ENCODE data around the gene CATSPERZ. TPM values are rescaled to one million over a fixed set of nuclear protein-coding genes. Genes with fewer than 3 reads are reported as not detected.

CATSPERZ gene
- total and polyA plus RNA-seq, 8 donors, result 0.18 to 11.3 (median 3.5) TPM; not detected in 4

- intact Hi-C loops (cut with DNase I; ENCODE audit: low total_unique reads), result no loop called here
Measured at GRCh38 chr11:64344787-64345186, 44.6 kb downstream of the CATSPERZ start.

GRCh38 chr11:64347193-64347867 lies 47.2 kb downstream of the CATSPERZ start:
- intact Hi-C loops (cut with DNase I; ENCODE audit: low total_unique reads), result no loop called here
- peaks cover 7 to 31% (median 21%) of the 10 kb centered on the region in 4 donors for H3K4me1 ChIP-seq
- no peak overlapping the region for H3K4me3 ChIP-seq
- H3K27ac ChIP-seq, result no peak overlapping the region
- TF ChIP-seq POLR2AphosphoS5 (IDR thresholded peaks at IDR 0.05) (no peak), EP300 (IDR thresholded peaks at IDR 0.05) (no peak), CTCF (IDR thresholded peaks at IDR 0.05) (no peak), POLR2A (IDR thresholded peaks at IDR 0.05) (no peak)
- H3K36me3 ChIP-seq, result peaks cover 0 to 22% (median 0%) of the 10 kb centered on the region in 4 donors
- H3K9me3 ChIP-seq, result no peaks in the 10 kb centered on the region
- 82 to 91% (median 89%) methylated on average over 12 of the region's 12 CpGs for WGBS, 5 donors
- no peak for DNase-seq
- H3K27me3 ChIP-seq, result no peaks in the 10 kb centered on the region

More at GRCh38 chr11:64344787-64345186, 44.6 kb downstream of the CATSPERZ start:
- Histone ChIP-seq H3K27me3 (no peaks in the 10 kb centered on the region), H3K9me3 (no peaks in the 10 kb centered on the region), H3K36me3 (peaks cover 0 to 20% (median 0%) of the 10 kb centered on the region in 4 donors), H3K27ac (no peak overlapping the region), H3K4me3 (no peak overlapping the region), H3K4me1 (peaks cover 13 to 50% (median 38%) of the 10 kb centered on the region in 4 donors)
- DNase-seq, result no peak
- no peak for TF ChIP-seq CTCF (IDR thresholded peaks at IDR 0.05)
- no peak for TF ChIP-seq EP300 (IDR thresholded peaks at IDR 0.05)
- no peak for TF ChIP-seq POLR2A (IDR thresholded peaks at IDR 0.05)
- no peak for TF ChIP-seq POLR2AphosphoS5 (IDR thresholded peaks at IDR 0.05)
- WGBS, 5 donors, result 93 to 97% (median 96%) methylated on average over 25 to 28 of the region's 28 CpGs

GRCh38 chr11:64348383-64349024 lies 48.3 kb downstream of the CATSPERZ start:
- Histone ChIP-seq H3K27me3 (no peaks in the 10 kb centered on the region), H3K36me3 (peaks cover 0 to 25% (median 0%) of the 10 kb centered on the region in 4 donors), H3K27ac (peak overlapping the region in 2 of 5 donors; percentile 32 to 33), H3K9me3 (no peaks in the 10 kb centered on the region), H3K4me1 (peaks cover 0 to 19% (median 12%) of the 10 kb centered on the region in 4 donors), H3K4me3 (no peak overlapping the region)
- WGBS, 5 donors, result 53 to 65% (median 55%) methylated on average over 10 to 14 of the region's 14 CpGs
- peak; percentile 49 to 63 for DNase-seq
- TF ChIP-seq CTCF (IDR thresholded peaks at IDR 0.05) (no peak), POLR2A (IDR thresholded peaks at IDR 0.05) (no peak), POLR2AphosphoS5 (IDR thresholded peaks at IDR 0.05) (no peak), EP300 (IDR thresholded peaks at IDR 0.05) (no peak)
- intact Hi-C loops (cut with DNase I; ENCODE audit: low total_unique reads), result no loop called here

- peaks cover 0 to 18% (median 8%) of the 10 kb centered on the region in 4 donors for H3K4me1 ChIP-seq
- no peak for DNase-seq
- no peaks in the 10 kb centered on the region for H3K27me3 ChIP-seq
- H3K4me3 ChIP-seq, result no peak overlapping the region
- 86 to 97% (median 88%) methylated on average over 5 to 7 of the region's 7 CpGs for WGBS, 5 donors
- no peaks in the 10 kb centered on the region for H3K9me3 ChIP-seq
- H3K36me3 ChIP-seq, result peaks cover 0 to 21% (median 0%) of the 10 kb centered on the region in 4 donors
- H3K27ac ChIP-seq, result no peak overlapping the region
- no peak for TF ChIP-seq POLR2AphosphoS5 (IDR thresholded peaks at IDR 0.05)
- TF ChIP-seq EP300 (IDR thresholded peaks at IDR 0.05), result no peak
- no peak for TF ChIP-seq POLR2A (IDR thresholded peaks at IDR 0.05)
- no peak for TF ChIP-seq CTCF (IDR thresholded peaks at IDR 0.05)
- intact Hi-C loops (cut with DNase I; ENCODE audit: low total_unique reads), result no loop called here
Measured at GRCh38 chr11:64349025-64349387, 48.8 kb downstream of the CATSPERZ start.
